MV-4-11 (cell line): ENCODE measurements around the gene TMEM25.

Experiments
- DNase-seq: peaks from one replicate; lab custom pipeline; 2025; lab: John Stamatoyannopoulos, UW

The TMEM25 gene

DNA sequence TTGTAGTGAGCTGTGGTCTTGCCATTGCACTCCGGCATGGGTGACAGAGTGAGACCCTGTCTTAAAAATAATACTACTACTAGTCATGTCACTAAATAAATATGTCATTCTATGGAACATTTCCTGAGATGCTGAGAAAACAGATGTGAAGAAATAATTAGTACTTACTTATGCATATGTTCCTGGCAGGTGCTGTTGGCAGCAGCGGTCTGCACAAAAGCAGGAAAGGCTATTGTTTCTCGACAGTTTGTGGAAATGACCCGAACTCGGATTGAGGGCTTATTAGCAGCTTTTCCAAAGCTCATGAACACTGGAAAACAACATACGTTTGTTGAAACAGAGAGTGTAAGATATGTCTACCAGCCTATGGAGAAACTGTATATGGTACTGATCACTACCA lies 50.1 kb downstream of the TMEM25 start:
- DNase-seq: no peak
